ENCODE data around the gene TRIM4. TPM values are rescaled to one million over a fixed set of nuclear protein-coding genes. Genes with fewer than 3 reads are reported as not detected.

The TRIM4 gene

Small RNAs within 50 kb of the gene (small RNA-seq; reads per million reads assigned to genes)
- gene AC011904.1 (not detected), gene CYP3A52P (not detected), gene RF00019 (not detected), gene RF00561 (not detected)

All from skeletal muscle satellite cell (primary cell).